GM19328 (cell line): ENCODE results near the gene PYROXD2.

Source experiments
- ATAC-seq: cut with Tn5 transposase; IDR thresholded peaks from one replicate; pipeline ENCODE4 v1.9.1; 2021; ENCODE audit warnings: mild to moderate bottlenecking, moderate library complexity; ENCODE audit not compliant: unreplicated experiment

Gene PYROXD2

GRCh38 chr10:98414932-98415730, at the start of gene PYROXD2:
Gene PYROXD2 (minus strand): TSS chr10:98415182. CDS start chr10:98415135, 47 bp downstream.
- ATAC-seq = no peak

- ATAC-seq = no peak
These were observed 49.2 kb upstream of the PYROXD2 start for GRCh38 chr10:98463976-98464754.

GRCh38 chr10:98463016-98463415, 48.0 kb upstream of the PYROXD2 start:
- no peak for ATAC-seq

GRCh38 chr10:98461500-98461842, 46.5 kb upstream of the PYROXD2 start:
- no peak for ATAC-seq

GRCh38 chr10:98460837-98461499, 46.0 kb upstream of the PYROXD2 start:
- no peak for ATAC-seq

GRCh38 chr10:98458809-98459784, 44.1 kb upstream of the PYROXD2 start:
- ATAC-seq = no peak

- ATAC-seq = no peak
These were observed 42.7 kb upstream of the PYROXD2 start for GRCh38 chr10:98457721-98458120.

- ATAC-seq = no peak
These were observed 41.9 kb upstream of the PYROXD2 start for GRCh38 chr10:98456686-98457482.

- no peak for ATAC-seq
These were observed 41.1 kb upstream of the PYROXD2 start for GRCh38 chr10:98456043-98456570.

- no peak for ATAC-seq
These were observed 38.7 kb upstream of the PYROXD2 start for GRCh38 chr10:98453729-98454128.

- ATAC-seq = no peak
These were observed 35.6 kb upstream of the PYROXD2 start for GRCh38 chr10:98450618-98451017.

- no peak for ATAC-seq
These were observed 34.3 kb upstream of the PYROXD2 start for GRCh38 chr10:98449287-98449686.

GRCh38 chr10:98446661-98447221, 31.8 kb upstream of the PYROXD2 start, which contains the start of gene HPS1:
Gene HPS1 (minus strand): TSS chr10:98446935. CDS start chr10:98443240, 3,695 bp downstream.
- ATAC-seq = peak; percentile 87

GRCh38 chr10:98446151-98446660, 31.2 kb upstream of the PYROXD2 start:
- ATAC-seq = peak; percentile 30

- no peak for ATAC-seq
These were observed 30.3 kb upstream of the PYROXD2 start for GRCh38 chr10:98445200-98445812.

- ATAC-seq = no peak
These were observed 29.5 kb upstream of the PYROXD2 start for GRCh38 chr10:98444314-98445006.

GRCh38 chr10:98438715-98439114, 23.7 kb upstream of the PYROXD2 start:
- no peak for ATAC-seq

- no peak for ATAC-seq
These were observed 21.7 kb upstream of the PYROXD2 start for GRCh38 chr10:98436704-98437103.
